AG09319 (cell line): Measurements from ENCODE around the gene DCC.

Source experiments
- DNase-seq: peaks from one replicate; pipeline ENCODE4 v3.0.0-alpha.2; 2010; ENCODE audit warnings: low read depth; ENCODE audit errors: extremely low read depth
- CTCF ChIP-seq: IDR thresholded peaks from 2 replicates; pipeline ENCODE4 v1.5.1; 2011; ENCODE audit warnings: low read depth, mild to moderate bottlenecking, inconsistent platforms, low read length, moderate library complexity

The DCC gene

DNA sequence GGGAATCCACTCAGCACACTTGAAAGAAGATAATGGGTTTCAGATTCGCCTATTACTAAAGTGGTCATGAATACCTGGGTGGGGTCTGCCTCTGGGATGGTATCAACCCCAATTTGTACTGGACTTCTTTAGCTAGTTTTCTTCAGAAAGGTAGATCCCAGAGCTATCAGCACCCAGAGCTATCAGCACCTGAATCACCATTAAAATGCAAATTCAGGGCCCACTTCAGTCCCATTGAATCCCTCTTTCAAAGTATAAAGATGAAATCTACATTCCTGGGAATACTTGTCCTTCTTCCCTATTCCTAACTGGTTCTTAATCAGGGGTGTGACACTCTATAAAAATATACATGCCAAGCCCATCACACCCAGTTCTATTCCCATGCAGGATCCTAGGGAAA is 914.3 kb downstream of the DCC start:
- no peak for DNase-seq
- TF ChIP-seq CTCF = no peak

DNA sequence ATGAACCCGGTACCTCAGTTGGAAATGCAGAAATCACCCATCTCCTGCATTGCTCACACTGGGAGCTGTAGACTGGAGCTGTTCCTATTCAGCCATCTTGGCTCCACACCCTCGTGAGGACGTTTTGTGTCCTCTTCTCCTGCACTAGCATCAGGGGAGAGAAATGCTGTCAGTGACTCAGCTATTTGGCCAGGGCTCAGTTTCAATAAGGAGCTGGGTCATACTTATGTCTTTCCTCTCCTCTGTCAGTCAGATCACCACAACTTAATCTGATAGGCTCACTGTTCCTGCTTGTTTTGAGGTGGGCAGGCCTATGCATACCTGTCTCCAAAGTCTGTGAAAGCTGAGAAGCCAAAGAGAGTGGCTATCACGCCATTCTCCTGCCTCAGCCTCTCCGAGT is 921.2 kb downstream of the DCC start:
- no peak for DNase-seq

GRCh38 chr18:53266850-53267249 is 926.9 kb downstream of the DCC start:
- TF ChIP-seq CTCF = no peak
- no peak for DNase-seq

More for the DNA sequence above, 921.2 kb downstream of the DCC start:
- no peak for TF ChIP-seq CTCF

GRCh38 chr18:53268455-53268854 is 928.5 kb downstream of the DCC start:
- TF ChIP-seq CTCF = no peak
- no peak for DNase-seq

DNA sequence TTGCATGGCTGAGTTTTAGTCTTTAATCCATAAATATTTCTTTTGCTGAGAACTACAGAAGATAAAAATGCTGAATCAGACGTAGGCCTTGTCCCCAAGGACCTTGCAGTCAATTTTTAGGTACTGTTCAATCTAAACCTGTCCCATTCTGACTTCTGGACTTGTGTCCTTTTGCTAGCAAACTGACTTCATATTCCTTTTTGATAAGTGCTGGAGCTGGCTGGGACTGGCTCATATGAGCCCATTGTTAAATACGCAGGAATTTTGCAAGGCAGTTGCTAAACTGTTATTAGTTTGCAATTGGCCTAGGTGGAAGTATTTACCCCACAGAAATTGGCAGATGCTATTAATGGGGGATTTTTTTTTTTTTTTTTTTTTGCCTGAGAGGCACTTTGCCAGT is 941.4 kb downstream of the DCC start:
- no peak for DNase-seq
- no peak for TF ChIP-seq CTCF

- TF ChIP-seq CTCF = no peak
Observed at GRCh38 chr18:53283708-53284107, 943.7 kb downstream of the DCC start.

GRCh38 chr18:53305461-53305860 is 965.5 kb downstream of the DCC start:
- TF ChIP-seq CTCF = no peak
- DNase-seq = no peak

More at GRCh38 chr18:53283708-53284107, 943.7 kb downstream of the DCC start:
- DNase-seq = no peak
